Dermis microvascular lymphatic vessel endothelial cell (primary cell): Measurements from ENCODE around the gene UNC119B. TPM values are rescaled to one million over a fixed set of nuclear protein-coding genes. Genes with fewer than 3 reads are reported as not detected.
"Not testable (repeated sequence)": the region's sequence is repeated elsewhere in the genome, so short reads cannot be mapped to it uniquely, and the experiment has no call there.

Experiments used
- DNase-seq, 2 donors: peaks; one replicate each; pipeline versions ENCODE4 v3.0.0 to v3.0.0-alpha.2; 2010; ENCODE audit warnings: low read depth in 2 of 2
- total RNA-seq: library from RNA; depleted of rRNA; stranded (reverse); fragments of >200 nt; gene quantifications from 2 replicates; pipeline ENCODE4 v1.2.1, GENCODE V29; 2014

Gene UNC119B
- total RNA-seq, result 16.3 and 17.6 TPM in 2 replicates

GRCh38 chr12:120710031-120710804, at the start of gene UNC119B:
UNC119B (plus strand) TSS chr12:120710458; CDS start chr12:120710475, 17 bp downstream.
- peak in 1 of 2 donors; percentile 50 for DNase-seq

- DNase-seq, result no peak
Measured at GRCh38 chr12:120661432-120661831, 48.8 kb upstream of the UNC119B start.

DNA sequence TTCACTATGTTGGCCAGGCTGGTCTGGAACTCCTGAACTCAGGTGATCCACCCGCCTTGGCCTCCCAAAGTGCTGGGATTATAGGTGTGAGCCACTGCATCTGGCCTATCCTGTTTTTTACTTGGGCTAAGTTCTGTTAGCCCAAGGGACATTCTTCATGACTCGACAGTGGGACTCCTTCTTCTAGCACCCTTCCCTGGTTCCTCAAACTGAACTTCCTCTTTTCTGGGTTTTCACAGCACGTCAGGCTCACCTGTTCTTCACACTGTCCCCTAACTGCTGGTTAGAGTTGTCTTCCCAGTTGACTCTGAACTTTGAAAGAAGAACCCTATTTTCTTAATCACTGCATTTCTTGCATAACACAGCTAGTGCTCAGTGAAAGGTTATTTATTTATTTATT, 47.4 kb upstream of the UNC119B start:
- DNase-seq, result no peak

GRCh38 chr12:120663741-120664140, 46.5 kb upstream of the UNC119B start:
- no peak for DNase-seq

GRCh38 chr12:120666571-120667390, 43.5 kb upstream of the UNC119B start:
- DNase-seq, result no peak

GRCh38 chr12:120668091-120668867, 42.0 kb upstream of the UNC119B start:
- no peak for DNase-seq

- no peak for DNase-seq
Measured at GRCh38 chr12:120668868-120669840, 41.1 kb upstream of the UNC119B start.

DNA sequence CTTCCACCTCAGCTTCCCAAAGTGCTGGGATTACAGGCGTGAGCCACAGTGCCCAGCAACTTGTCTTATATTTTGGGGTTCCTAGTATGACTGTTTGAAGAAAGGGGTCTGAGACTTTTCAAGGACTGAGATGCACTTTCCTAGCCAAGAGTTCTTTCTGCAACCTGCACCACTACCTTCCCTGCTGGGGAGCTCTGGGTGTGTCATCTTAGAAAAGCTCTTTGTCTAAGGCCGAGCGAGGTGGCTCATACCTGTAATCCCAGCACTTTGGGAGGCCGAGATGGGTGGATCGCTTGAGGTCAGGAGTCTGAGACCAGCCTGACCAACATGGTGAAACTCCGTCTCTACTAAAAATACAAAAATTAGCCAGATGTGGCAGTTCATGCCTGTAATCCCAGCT, 40.0 kb upstream of the UNC119B start:
- DNase-seq, result not testable (repeated sequence)

GRCh38 chr12:120670667-120671066, 39.6 kb upstream of the UNC119B start:
- no peak for DNase-seq

- DNase-seq, result no peak
Measured at GRCh38 chr12:120674097-120674636, 36.1 kb upstream of the UNC119B start.

DNA sequence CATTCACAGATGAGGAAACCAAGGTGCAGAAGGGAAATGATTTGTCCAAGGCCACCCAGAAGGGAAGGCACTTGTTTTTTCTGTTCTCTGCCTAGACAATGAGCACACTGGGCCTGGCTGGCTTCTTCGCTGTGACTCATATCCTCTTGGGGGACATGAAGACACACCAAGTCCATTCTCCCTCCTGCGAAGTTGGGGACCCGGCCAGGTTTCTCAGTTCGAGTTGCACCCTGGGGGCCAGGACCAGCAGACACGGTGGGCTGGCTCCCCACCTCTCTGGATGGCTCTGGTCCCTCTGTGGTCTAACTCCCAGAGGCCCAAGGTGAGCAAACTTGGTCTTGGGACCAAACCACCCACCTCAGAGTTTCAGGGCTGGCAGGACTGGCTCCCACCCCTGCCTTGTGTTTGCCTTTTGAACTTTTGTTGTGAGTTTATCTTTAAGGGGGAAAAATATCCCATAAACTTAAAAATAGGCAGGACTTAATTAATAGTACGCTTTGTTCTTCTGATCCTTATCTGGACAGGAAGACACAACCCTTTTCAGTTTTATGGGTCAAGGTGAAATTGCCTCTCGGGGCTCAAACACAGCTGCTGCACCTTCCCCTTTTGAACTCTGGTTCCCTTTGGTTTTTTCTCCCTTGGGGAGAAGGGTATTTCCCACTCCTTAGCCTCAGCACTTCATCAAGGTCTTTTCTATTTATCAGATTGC, 32.3 kb upstream of the UNC119B start:
- peak in 1 of 2 donors; percentile 77 for DNase-seq

DNA sequence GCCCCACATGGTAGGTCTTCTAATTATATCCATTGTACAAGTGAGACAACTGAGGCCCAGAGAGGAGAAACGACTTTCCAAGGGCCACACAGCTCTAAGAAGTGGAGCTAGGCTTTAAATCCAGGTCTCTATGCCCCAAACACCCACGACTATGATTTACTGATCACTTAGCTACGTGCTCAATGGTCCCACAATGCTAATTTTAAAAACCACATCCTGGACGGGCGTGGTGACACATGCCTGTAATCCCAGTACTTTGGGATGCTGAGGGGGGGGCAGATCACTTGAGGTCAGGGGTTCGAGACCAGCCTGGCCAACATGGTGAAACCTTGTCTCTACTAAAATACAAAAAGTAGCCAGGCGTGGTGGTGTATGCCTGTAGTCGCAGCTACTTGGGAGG, 31.7 kb upstream of the UNC119B start:
- DNase-seq, result no peak

DNA sequence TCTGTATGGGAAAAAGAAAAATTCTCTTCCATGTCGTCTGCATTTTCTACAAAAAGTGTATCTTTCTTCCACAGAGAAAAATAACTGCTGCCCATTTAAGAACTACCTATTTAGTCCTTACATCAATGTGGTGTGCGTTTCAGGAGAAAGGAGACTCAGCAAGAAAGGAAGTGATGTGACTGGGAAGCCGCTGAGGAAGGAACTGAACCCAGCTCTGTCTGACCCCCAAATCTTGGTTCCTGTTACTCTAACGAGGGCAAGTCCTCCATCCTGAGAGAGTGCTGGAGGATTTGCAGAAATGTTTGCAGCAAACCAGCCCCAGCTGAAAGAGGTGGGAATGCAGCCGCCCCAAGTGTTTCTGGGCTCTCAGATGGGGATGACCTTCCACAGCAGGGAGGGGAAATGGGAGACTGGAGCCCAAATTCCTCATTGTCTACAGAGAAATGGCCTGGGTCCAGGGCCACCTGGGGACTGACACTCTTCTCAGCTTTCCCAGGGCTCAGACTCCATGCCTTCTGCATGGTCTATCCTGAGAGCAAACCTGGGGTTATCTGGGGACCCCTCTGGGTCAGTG, 30.0 kb upstream of the UNC119B start:
- no peak for DNase-seq

- DNase-seq, result no peak
Measured at GRCh38 chr12:120684523-120684932, 25.7 kb upstream of the UNC119B start.

- no peak for DNase-seq
Measured at GRCh38 chr12:120685522-120685921, 24.7 kb upstream of the UNC119B start.

GRCh38 chr12:120686151-120686689, 24.0 kb upstream of the UNC119B start:
- DNase-seq, result peak; percentile 95 to 98

DNA sequence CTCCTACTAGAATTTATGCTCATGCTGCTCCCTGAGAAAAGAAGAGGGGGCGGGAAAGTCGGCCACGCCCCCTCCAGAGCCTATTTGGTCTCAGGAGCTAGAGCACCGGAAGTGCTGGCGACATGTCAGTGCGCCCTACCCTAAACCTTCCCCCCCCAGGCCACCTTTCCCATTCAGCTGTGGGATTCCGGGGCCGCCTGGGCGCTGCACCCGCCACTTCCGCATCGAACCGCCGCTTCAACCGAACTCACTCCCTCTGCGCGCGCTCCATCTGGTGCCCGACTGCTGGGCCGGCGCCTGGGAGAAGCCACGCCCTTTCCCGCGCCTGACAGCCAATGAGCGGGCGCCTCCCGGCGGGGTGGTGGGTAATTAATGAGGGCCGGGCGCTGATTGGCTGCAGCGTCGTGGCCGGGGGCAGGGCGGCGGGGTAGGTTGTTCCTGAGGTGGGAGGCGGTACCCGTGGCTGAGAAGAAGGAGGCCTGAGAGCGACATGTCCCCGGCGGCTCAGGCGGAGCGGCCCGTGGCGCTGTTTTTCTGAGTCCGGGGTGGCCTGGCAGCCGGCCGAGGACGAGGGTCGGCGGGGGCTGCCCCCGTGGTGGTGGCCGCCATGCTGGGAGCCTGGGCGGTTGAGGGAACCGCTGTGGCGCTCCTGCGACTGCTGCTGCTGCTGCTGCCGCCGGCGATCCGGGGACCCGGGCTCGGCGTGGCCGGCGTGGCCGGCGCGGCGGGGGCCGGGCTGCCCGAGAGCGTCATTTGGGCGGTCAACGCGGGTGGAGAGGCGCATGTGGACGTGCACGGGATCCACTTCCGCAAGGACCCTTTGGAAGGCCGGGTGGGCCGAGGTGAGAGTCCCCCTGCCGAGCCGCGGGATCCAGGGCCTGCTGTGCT, 23.3 kb upstream of the UNC119B start, which contains the start of gene MLEC:
MLEC (plus strand) TSS at position 460 of the 888 bp plus-strand sequence; CDS start at position 608, 148 bp downstream.
- peak; percentile 83 to 97 for DNase-seq
